H1 (cell line): Measurements from ENCODE around the gene FOSL1. TPM values are rescaled to one million over a fixed set of nuclear protein-coding genes. Genes with fewer than 3 reads are reported as not detected.

Experiments
- ASH2L ChIP-seq: fragments of 200-600, 300-600 bp; sonication (generic); IDR thresholded peaks from one replicate; pipeline ENCODE4 v1.7.1; 2017; ENCODE audit warnings: low read length
- BRCA1 ChIP-seq: IDR thresholded peaks from 2 replicates; pipeline ENCODE4 v1.6.1; 2012; ENCODE audit warnings: low read depth, low read length, improper control_type of control experiment
- CBX5 ChIP-seq: fragments of 300-800, 300-1000 bp; sonication (generic); IDR thresholded peaks from 2 replicates; pipeline ENCODE4 v1.7.1; 2016; ENCODE audit warnings: antibody characterized with exemption, low read length, low read depth
- CBX8 ChIP-seq: fragments of 300-800, 300-1000 bp; sonication (generic); IDR thresholded peaks from 2 replicates; pipeline ENCODE4 v1.7.1; 2016; ENCODE audit warnings: low read depth, low read length, borderline replicate concordance
- CEBPB ChIP-seq: IDR thresholded peaks from 2 replicates; pipeline ENCODE4 v1.6.1; 2012; ENCODE audit warnings: low read depth, low read length
- CHD1 ChIP-seq: IDR thresholded peaks from 2 replicates; pipeline ENCODE4 v1.6.1; 2012; ENCODE audit warnings: low read depth, low read length, improper control_type of control experiment
- CTBP2 ChIP-seq: IDR thresholded peaks from 2 replicates; pipeline ENCODE4 v1.7.0; 2011; ENCODE audit warnings: borderline replicate concordance, mild to moderate bottlenecking, moderate library complexity, mixed read lengths, low read length; ENCODE audit not compliant: insufficient read depth, insufficient read length
- EGR1 ChIP-seq: IDR thresholded peaks from 2 replicates; pipeline ENCODE4 v1.6.1; 2011; ENCODE audit warnings: low read depth, low read length, borderline replicate concordance
- EP300 ChIP-seq, 2 experiments: IDR thresholded peaks; 1 replicate in 1 of 2; 2 replicates in 1 of 2; pipeline ENCODE4 v1.6.1; 2011 to 2012; ENCODE audit warnings: low read depth in 2 of 2, low read length in 2 of 2, mild to moderate bottlenecking in 2 of 2, borderline replicate concordance in 1 of 2, inconsistent platforms in 1 of 2, moderate library complexity in 1 of 2
- EZH2 ChIP-seq: fragments of 200-600 bp; sonication (generic); IDR thresholded peaks from 2 replicates; pipeline ENCODE4 v1.7.1; 2012; ENCODE audit warnings: low read depth, mild to moderate bottlenecking, moderate library complexity, low read length, inconsistent platforms; ENCODE audit not compliant: severe bottlenecking
- GABPA ChIP-seq: IDR thresholded peaks from 2 replicates; pipeline ENCODE4 v1.6.1; 2011; ENCODE audit warnings: mild to moderate bottlenecking, low read length, moderate library complexity, borderline replicate concordance; ENCODE audit not compliant: insufficient read depth
- KDM5A ChIP-seq: fragments of 200-600 bp; IDR thresholded peaks from 2 replicates; pipeline ENCODE4 v1.7.1; 2012; ENCODE audit warnings: mild to moderate bottlenecking, low read length, inconsistent platforms, mixed read lengths
- NANOG ChIP-seq: IDR thresholded peaks from 2 replicates; pipeline ENCODE4 v1.6.1; 2011; ENCODE audit warnings: low read length, low read depth, mild to moderate bottlenecking, inconsistent platforms; ENCODE audit not compliant: insufficient read depth, poor library complexity, severe bottlenecking
- PHF8 ChIP-seq: fragments of 200-600 bp; sonication (generic); conservative IDR thresholded peaks from 2 replicates; pipeline ENCODE4 v1.7.1; 2012; ENCODE audit warnings: low read depth, mild to moderate bottlenecking, inconsistent platforms, low read length, moderate library complexity
- POLR2A ChIP-seq, 2 experiments: IDR thresholded peaks; 1 replicate in 1 of 2; 2 replicates in 1 of 2; pipeline ENCODE4 v1.6.1; 2011; ENCODE audit warnings: low read depth in 2 of 2, low read length in 2 of 2, mild to moderate bottlenecking in 2 of 2; ENCODE audit errors: control extremely low read depth in 1 of 2
- RFX5 ChIP-seq: IDR thresholded peaks from 2 replicates; pipeline ENCODE4 v1.6.1; 2011; ENCODE audit warnings: low read depth, low read length, improper control_type of control experiment, borderline replicate concordance
- RXRA ChIP-seq: IDR thresholded peaks from 2 replicates; pipeline ENCODE4 v1.6.1; 2011; ENCODE audit warnings: low read depth, mild to moderate bottlenecking, low read length, moderate library complexity; ENCODE audit not compliant: insufficient read depth
- SP2 ChIP-seq: IDR thresholded peaks from 2 replicates; pipeline ENCODE4 v1.6.1; 2012; ENCODE audit warnings: mild to moderate bottlenecking, low read length, inconsistent platforms
- SRF ChIP-seq: IDR thresholded peaks from 2 replicates; pipeline ENCODE4 v1.6.1; 2011; ENCODE audit warnings: mild to moderate bottlenecking, low read depth, low read length, moderate library complexity
- SUZ12 ChIP-seq: fragments of 200-600 bp; sonication (generic); IDR thresholded peaks from 2 replicates; pipeline ENCODE4 v1.6.1; 2012; ENCODE audit warnings: mild to moderate bottlenecking, inconsistent platforms, low read length, moderate library complexity, mixed read lengths
- TAF7 ChIP-seq: optimal IDR thresholded peaks from 2 replicates; pipeline ENCODE3; 2011; ENCODE audit warnings: low read depth, mild to moderate bottlenecking, inconsistent platforms, low read length, moderate library complexity, borderline replicate concordance
- TCF12 ChIP-seq: IDR thresholded peaks from 2 replicates; pipeline ENCODE4 v1.6.1; 2011; ENCODE audit warnings: low read depth, mild to moderate bottlenecking, low read length
- TEAD4 ChIP-seq: IDR thresholded peaks from 2 replicates; pipeline ENCODE4 v1.6.1; 2012; ENCODE audit warnings: low read depth, low read length, inconsistent platforms, mixed read lengths
- YY1 ChIP-seq: IDR thresholded peaks from 2 replicates; pipeline ENCODE4 v1.6.1; 2011; ENCODE audit warnings: low read depth, mild to moderate bottlenecking, low read length
- ZNF274 ChIP-seq: IDR thresholded peaks from 2 replicates; pipeline ENCODE4 v1.7.0; 2012; ENCODE audit warnings: low read length, borderline replicate concordance; ENCODE audit errors: extremely low read depth
- polyA plus RNA-seq, 7 experiments: library from polyadenylated mRNA; depleted of rRNA in 3 of 7; stranded (reverse) in 5 of 7; unstranded in 2 of 7; fragments of >200 nt in 5 of 7; fragments of 200-250 nt in 2 of 7; gene quantifications; 1 replicate in 5 of 7; 2 replicates in 1 of 7; 4 replicates in 1 of 7; pipeline versions ENCODE4 v1.2.1 to v1.2.3, GENCODE V29; 2011 to 2013; ENCODE audit warnings: missing spikeins in 2 of 7, mixed read lengths in 2 of 7
- total RNA-seq: library from RNA; stranded (reverse); fragmentation: NEBNext Ultra II Directional; extraction: Animal tissue kit (Norgen Biotek cat#: 25700); gene quantifications from 2 replicates; pipeline ENCODE4 v1.2.1, GENCODE V29; 2021

FOSL1 gene
- total and polyA plus RNA-seq, 2 of the 8 experiments (the other 6 are each of a cell fraction or from before 2014, with no cell fraction given): 6.3 to 7.2 TPM

DNA sequence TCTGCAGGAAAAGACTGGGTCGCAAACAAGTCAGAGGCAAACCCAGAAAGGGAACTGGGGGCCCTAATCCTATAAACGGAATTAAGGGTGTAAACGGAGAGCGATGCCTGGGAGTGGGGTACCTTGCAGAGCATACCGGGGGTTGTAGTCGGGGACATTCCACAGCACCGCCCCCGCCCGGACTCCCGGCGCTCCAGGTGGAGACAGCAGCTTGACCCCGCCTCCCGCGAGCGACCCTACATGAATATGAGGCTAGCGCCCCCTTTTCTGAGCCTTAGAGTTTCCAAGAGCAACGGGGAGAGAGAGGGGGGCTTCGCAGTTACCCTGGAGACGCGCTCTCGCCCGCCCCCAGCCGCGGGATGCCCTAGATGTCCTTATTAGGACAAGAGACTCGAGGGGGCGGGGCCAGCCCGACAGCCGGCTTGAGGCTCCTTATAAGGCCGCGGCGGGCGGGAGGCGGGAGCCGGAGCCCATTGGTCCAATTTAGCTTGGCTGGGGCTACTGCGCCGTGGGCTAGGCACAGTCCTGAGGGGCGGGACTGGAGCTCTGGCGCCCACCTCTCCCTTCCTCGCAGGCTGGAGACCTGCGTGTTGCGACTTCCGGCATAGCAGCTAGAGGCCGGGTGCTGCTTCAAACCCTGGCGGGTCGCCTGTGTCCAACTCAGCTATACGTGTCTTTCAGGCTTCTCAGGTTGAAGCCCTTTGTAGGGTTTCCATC, 40.9 kb downstream of the FOSL1 start (continued):
- TF ChIP-seq EGR1 (peak; percentile 95), SRF (peak; percentile 100), CBX8 (no peak), BRCA1 (no peak), ZNF274 (no peak), SUZ12 (no peak), PHF8 (peak; percentile 66; the same call in 1 of the 2 replicates), CEBPB (no peak), SP2 (no peak; the same call in 1 of the 2 replicates), RFX5 (no peak), KDM5A (no peak), RXRA (no peak), POLR2A (IDR thresholded peaks at IDR 0.05; ENCODE audit: control extremely low read depth in 1 of 2, low read depth in 2 of 2, low read length in 2 of 2) (peak in 1 of 2 experiments; percentile 96; a peak in 2 of 3 replicates), ASH2L (peak; percentile 5), CBX5 (no peak), EP300 (IDR thresholded peaks at IDR 0.05; ENCODE audit: borderline replicate concordance in 1 of 2, low read depth in 2 of 2, low read length in 2 of 2) (peak in 1 of 2 experiments; percentile 12; a peak in 1 of 3 replicates), TEAD4 (peak; percentile 79), EZH2 (no peak), CTBP2 (no peak), TAF7 (peak; percentile 75), YY1 (no peak), CHD1 (no peak), TCF12 (0 out of 2 replicates have a peak, but pooled peaks have one; percentile 50), NANOG (no peak), GABPA (no peak)
